Thoracic aorta (tissue), 2 donors: ENCODE measurements around the gene FLAD1. TPM values are rescaled to one million over a fixed set of nuclear protein-coding genes. Genes with fewer than 3 reads are reported as not detected.
A peak's percentile ranks its signal among the peaks of the same experiment; 100 is the strongest.

Experiments
- ATAC-seq: fragments of 150-250 bp; one replicate; pipeline ENCODE4 v1.8.0; 2017; ENCODE audit warnings: low read depth; ENCODE audit not compliant: insufficient number of reproducible peaks, low FRiP score
- DNase-seq: peaks from one replicate; pipeline ENCODE4 v3.0.0-alpha.2; 2020; ENCODE audit warnings: low spot score
- H3K27ac ChIP-seq, 2 donors: fragments of 200-600 bp; sonication (generic); 1 replicate in 1 of 2; 2 replicates in 1 of 2; pipeline ENCODE4 v1.5.1; 2016; ENCODE audit warnings: mild to moderate bottlenecking in 2 of 2, moderate library complexity in 2 of 2
- H3K27me3 ChIP-seq: fragments of 200-600 bp; sonication (generic); replicated peaks from 2 replicates; pipeline ENCODE4 v1.6.0; 2016; ENCODE audit warnings: mild to moderate bottlenecking; ENCODE audit not compliant: insufficient read depth
- H3K36me3 ChIP-seq: fragments of 200-600 bp; sonication (generic); one replicate; pipeline ENCODE4 v1.5.1; 2016
- H3K4me1 ChIP-seq, 2 donors: fragments of 200-600 bp; sonication (generic); 1 replicate in 1 of 2; 2 replicates in 1 of 2; pipeline versions ENCODE4 v1.5.1 to v1.6.0; 2016; ENCODE audit warnings: low read depth in 2 of 2, mild to moderate bottlenecking in 1 of 2; ENCODE audit not compliant: control insufficient read depth in 1 of 2
- H3K4me3 ChIP-seq: fragments of 200-600 bp; sonication (generic); 2 replicates; pipeline ENCODE4 v1.5.1; 2016; ENCODE audit warnings: mild to moderate bottlenecking
- H3K9me3 ChIP-seq: fragments of 200-600 bp; sonication (generic); 2 replicates; pipeline ENCODE4 v1.5.1; 2016
- total RNA-seq, 2 donors: library from RNA; depleted of rRNA; stranded (reverse); fragments of >200 nt; gene quantifications; one replicate each; pipeline versions ENCODE4 v1.1.0 to v1.2.3, GENCODE V29; 2016
- TF ChIP-seq, protein P1 (sequence below): fragments of 200-600 bp; sonication (generic); IDR thresholded peaks from one replicate; pipeline ENCODE4 v1.5.1; 2019; ENCODE audit warnings: antibody characterized with exemption

The FLAD1 gene
- total RNA-seq, 2 donors from 2014 or later, result 23.8 to 27.2 TPM

DNA sequence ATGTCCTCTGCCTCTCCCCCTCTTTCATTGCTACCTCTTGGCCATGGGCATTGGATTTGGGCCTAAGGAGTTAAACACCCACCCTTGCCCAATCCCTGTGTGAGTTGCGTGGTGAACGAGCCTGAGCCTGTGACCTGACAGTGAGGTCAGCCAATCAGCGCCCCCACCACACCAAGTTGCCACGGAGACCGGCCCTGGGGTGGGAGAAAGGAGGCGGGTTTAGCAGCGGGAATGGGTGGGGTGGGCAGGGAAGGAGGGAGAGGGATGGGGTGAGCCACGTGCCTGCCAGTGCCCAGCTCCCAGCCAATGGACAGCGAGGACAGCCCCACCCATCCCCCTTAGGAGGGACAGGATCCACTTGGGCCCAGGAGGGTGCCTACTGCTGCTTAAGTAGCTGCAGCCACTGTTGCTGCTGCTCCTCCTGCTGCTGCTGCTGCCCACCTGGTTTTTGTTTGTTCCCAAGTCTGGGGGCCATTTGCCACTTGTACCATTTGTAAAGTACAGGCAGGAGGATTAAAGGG lies 28.9 kb downstream of the FLAD1 start:
- Histone ChIP-seq H3K4me3 (no peak overlapping the region), H3K9me3 (no peaks in the 10 kb centered on the region), H3K27ac (peak overlapping the region in 1 of 2 donors; percentile 49), H3K36me3 (peaks cover 3% of the 10 kb centered on the region), H3K27me3 (no peaks in the 10 kb centered on the region), H3K4me1 (peaks cover 36 to 43% of the 10 kb centered on the region in 2 donors)
- TF ChIP-seq, protein P1, sequence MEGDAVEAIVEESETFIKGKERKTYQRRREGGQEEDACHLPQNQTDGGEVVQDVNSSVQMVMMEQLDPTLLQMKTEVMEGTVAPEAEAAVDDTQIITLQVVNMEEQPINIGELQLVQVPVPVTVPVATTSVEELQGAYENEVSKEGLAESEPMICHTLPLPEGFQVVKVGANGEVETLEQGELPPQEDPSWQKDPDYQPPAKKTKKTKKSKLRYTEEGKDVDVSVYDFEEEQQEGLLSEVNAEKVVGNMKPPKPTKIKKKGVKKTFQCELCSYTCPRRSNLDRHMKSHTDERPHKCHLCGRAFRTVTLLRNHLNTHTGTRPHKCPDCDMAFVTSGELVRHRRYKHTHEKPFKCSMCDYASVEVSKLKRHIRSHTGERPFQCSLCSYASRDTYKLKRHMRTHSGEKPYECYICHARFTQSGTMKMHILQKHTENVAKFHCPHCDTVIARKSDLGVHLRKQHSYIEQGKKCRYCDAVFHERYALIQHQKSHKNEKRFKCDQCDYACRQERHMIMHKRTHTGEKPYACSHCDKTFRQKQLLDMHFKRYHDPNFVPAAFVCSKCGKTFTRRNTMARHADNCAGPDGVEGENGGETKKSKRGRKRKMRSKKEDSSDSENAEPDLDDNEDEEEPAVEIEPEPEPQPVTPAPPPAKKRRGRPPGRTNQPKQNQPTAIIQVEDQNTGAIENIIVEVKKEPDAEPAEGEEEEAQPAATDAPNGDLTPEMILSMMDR, result no peak
- no peak for ATAC-seq
- peak; percentile 46 for DNase-seq

DNA sequence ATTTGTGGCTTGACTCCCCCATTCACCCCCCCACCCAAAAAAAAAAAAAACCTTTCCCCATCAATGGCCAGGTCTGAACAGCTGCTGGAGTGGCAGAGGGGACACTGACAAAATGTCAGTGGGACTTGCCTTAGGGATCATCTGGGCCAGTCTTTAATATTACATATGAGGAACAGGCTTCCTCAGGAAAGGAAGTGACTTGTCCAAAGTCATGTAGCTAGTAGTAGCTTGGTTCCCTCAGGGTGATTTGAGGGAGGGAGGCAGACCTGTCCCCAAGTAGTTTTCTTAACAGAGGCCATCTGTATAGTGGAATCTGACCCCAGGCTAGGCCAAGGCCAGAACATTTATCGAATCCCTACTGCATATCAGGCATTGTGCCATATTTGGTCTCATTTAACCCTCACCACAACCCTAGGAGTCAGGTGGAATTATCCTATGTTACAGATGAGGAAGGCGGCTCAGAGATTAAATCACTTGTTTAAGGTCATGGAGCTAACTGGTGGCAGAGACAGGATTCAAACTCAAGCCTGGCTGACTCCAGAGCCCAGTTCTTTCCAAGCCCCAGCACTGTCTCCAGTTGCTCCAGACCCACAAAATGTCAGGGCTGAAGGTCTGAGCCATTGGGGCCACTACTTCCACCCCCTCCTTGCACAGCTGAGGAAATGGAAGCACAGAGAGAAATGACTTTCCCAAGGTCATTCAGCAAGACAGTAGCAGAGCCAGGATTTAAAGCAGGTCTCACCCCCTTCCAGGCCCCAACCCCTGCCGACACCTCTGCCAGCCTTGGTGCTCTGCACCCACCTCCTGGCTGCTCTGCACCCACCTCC lies 29.8 kb downstream of the FLAD1 start:
- DNase-seq, result no peak
- Histone ChIP-seq H3K27ac (peak overlapping the region in 1 of 2 donors; percentile 49), H3K36me3 (peaks cover 3% of the 10 kb centered on the region), H3K4me1 (peaks cover 31 to 40% of the 10 kb centered on the region in 2 donors), H3K4me3 (no peak overlapping the region), H3K27me3 (no peaks in the 10 kb centered on the region), H3K9me3 (no peaks in the 10 kb centered on the region)
- TF ChIP-seq, protein P1, result no peak
- ATAC-seq, result no peak

DNA sequence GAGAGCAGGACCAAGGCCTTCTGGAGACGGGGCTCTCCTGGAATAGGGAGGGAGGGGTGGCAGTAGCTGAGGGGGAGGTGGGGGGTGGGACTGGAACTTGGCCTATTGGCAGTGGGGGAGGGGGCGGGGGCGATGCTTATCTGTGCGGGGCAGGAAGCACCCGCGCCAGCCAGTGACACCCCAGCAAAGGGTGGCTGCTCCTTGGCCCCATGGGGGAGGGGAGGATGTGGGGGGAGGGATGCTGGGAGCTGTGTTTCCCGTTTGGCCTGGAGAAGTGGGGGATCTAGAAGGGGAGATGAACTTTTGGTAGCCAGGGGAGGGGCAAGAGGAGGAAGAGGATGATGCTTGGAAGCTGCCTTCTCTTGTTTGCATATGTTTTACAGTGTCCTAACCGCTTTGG lies 30.5 kb downstream of the FLAD1 start:
- TF ChIP-seq, protein P1, result no peak
- Histone ChIP-seq H3K36me3 (peaks cover 3% of the 10 kb centered on the region), H3K4me3 (no peak overlapping the region), H3K27me3 (no peaks in the 10 kb centered on the region), H3K4me1 (peaks cover 27 to 36% of the 10 kb centered on the region in 2 donors), H3K9me3 (no peaks in the 10 kb centered on the region), H3K27ac (no peak overlapping the region)
- no peak for ATAC-seq
- no peak for DNase-seq

DNA sequence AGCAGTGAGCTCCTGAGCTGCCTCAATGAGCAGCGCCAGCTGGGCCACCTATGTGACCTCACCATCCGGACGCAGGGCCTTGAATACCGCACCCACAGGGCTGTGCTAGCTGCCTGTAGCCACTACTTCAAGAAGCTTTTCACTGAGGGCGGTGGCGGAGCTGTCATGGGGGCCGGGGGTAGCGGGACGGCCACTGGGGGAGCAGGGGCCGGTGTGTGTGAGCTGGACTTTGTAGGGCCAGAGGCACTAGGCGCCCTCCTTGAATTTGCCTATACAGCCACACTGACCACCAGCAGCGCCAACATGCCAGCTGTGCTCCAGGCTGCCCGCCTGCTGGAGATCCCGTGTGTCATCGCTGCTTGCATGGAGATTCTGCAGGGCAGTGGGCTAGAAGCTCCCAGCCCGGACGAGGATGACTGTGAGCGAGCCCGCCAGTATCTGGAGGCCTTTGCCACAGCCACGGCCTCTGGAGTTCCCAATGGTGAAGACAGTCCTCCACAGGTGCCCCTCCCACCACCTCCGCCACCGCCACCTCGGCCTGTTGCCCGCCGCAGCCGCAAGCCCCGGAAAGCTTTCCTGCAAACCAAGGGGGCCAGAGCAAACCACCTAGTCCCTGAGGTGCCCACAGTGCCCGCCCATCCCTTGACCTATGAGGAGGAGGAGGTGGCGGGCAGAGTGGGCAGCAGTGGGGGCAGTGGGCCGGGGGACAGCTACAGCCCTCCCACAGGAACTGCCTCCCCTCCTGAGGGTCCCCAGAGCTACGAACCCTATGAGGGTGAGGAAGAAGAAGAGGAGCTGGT lies 31.8 kb downstream of the FLAD1 start:
- DNase-seq (no peak), ATAC-seq (no peak)
- Histone ChIP-seq H3K4me3 (no peak overlapping the region), H3K4me1 (peaks cover 27 to 33% of the 10 kb centered on the region in 2 donors), H3K36me3 (no peaks in the 10 kb centered on the region), H3K27ac (no peak overlapping the region), H3K27me3 (no peaks in the 10 kb centered on the region), H3K9me3 (no peaks in the 10 kb centered on the region)
- TF ChIP-seq, protein P1, result no peak
